Thyroid gland (tissue), 4 donors: ENCODE data around the gene PPP1R12B. TPM values are rescaled to one million over a fixed set of nuclear protein-coding genes. Genes with fewer than 3 reads are reported as not detected.

ENCODE experiments used
- DNase-seq, 2 donors: peaks; one replicate each; pipeline ENCODE4 v3.0.0-alpha.2; 2019
- H3K27ac ChIP-seq, 3 donors: fragments of 200-600 bp; sonication (generic); 1 replicate in 2 of 3; 2 replicates in 1 of 3; pipeline ENCODE4 v1.5.1; 2016 to 2019; ENCODE audit warnings: mild to moderate bottlenecking in 1 of 3, moderate library complexity in 1 of 3
- H3K27me3 ChIP-seq: fragments of 200-600 bp; sonication (generic); one replicate; pipeline ENCODE4 v1.5.1; 2019
- H3K36me3 ChIP-seq, 2 donors: fragments of 200-600 bp; sonication (generic); one replicate each; pipeline ENCODE4 v1.5.1; 2016 to 2019
- H3K4me1 ChIP-seq, 2 donors: fragments of 200-600 bp; sonication (generic); one replicate each; pipeline ENCODE4 v1.5.1; 2017 to 2019
- H3K4me3 ChIP-seq, 3 donors: fragments of 200-600 bp; sonication (generic); replicated peaks in 1 of 3; 1 replicate in 2 of 3; 2 replicates in 1 of 3; pipeline ENCODE4 v1.5.1; 2016; ENCODE audit warnings: mild to moderate bottlenecking in 1 of 3
- H3K9me3 ChIP-seq: fragments of 200-600 bp; sonication (generic); one replicate; pipeline ENCODE4 v1.5.1; 2017
- POLR2A ChIP-seq, 2 donors: fragments of 450-650 bp; IDR thresholded peaks; one replicate each; pipeline ENCODE4 v1.6.1; 2017; ENCODE audit warnings: antibody characterized with exemption in 2 of 2, mild to moderate bottlenecking in 2 of 2, moderate library complexity in 1 of 2
- WGBS, 2 donors: methylation state at CpG; one replicate each; pipeline ENCODE4 v1.1.5; 2017; 5-methylcytosine and 5-hydroxymethylcytosine counted together
- intact Hi-C: fragments of 100-400 bp; cut with DNase I; formaldehyde crosslinking; loops from one replicate; pipeline ENCODE4 v1.15.1; 2023
- total RNA-seq, 4 donors: library from RNA; depleted of rRNA; stranded (reverse); fragments of >200 nt; gene quantifications; one replicate each; pipeline ENCODE4 v1.2.3, GENCODE V29; 2016
- TF ChIP-seq, protein P1 (sequence below), 6 experiments: fragments of 200-600 bp in 3 of 6; fragments of 450-650 bp in 3 of 6; sonication (generic) in 3 of 6; IDR thresholded peaks; one replicate each; pipeline ENCODE4 v1.5.1; 2016 to 2019; ENCODE audit warnings: antibody characterized with exemption in 6 of 6, mild to moderate bottlenecking in 2 of 6, inconsistent platforms in 1 of 6, moderate library complexity in 1 of 6

PPP1R12B gene, protein sequence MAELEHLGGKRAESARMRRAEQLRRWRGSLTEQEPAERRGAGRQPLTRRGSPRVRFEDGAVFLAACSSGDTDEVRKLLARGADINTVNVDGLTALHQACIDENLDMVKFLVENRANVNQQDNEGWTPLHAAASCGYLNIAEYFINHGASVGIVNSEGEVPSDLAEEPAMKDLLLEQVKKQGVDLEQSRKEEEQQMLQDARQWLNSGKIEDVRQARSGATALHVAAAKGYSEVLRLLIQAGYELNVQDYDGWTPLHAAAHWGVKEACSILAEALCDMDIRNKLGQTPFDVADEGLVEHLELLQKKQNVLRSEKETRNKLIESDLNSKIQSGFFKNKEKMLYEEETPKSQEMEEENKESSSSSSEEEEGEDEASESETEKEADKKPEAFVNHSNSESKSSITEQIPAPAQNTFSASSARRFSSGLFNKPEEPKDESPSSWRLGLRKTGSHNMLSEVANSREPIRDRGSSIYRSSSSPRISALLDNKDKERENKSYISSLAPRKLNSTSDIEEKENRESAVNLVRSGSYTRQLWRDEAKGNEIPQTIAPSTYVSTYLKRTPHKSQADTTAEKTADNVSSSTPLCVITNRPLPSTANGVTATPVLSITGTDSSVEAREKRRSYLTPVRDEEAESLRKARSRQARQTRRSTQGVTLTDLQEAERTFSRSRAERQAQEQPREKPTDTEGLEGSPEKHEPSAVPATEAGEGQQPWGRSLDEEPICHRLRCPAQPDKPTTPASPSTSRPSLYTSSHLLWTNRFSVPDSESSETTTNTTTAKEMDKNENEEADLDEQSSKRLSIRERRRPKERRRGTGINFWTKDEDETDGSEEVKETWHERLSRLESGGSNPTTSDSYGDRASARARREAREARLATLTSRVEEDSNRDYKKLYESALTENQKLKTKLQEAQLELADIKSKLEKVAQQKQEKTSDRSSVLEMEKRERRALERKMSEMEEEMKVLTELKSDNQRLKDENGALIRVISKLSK
- total RNA-seq: 10 to 100 TPM; 34.9 to 48.5 (median 41.3) TPM

- TF ChIP-seq, protein P1, sequence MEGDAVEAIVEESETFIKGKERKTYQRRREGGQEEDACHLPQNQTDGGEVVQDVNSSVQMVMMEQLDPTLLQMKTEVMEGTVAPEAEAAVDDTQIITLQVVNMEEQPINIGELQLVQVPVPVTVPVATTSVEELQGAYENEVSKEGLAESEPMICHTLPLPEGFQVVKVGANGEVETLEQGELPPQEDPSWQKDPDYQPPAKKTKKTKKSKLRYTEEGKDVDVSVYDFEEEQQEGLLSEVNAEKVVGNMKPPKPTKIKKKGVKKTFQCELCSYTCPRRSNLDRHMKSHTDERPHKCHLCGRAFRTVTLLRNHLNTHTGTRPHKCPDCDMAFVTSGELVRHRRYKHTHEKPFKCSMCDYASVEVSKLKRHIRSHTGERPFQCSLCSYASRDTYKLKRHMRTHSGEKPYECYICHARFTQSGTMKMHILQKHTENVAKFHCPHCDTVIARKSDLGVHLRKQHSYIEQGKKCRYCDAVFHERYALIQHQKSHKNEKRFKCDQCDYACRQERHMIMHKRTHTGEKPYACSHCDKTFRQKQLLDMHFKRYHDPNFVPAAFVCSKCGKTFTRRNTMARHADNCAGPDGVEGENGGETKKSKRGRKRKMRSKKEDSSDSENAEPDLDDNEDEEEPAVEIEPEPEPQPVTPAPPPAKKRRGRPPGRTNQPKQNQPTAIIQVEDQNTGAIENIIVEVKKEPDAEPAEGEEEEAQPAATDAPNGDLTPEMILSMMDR (IDR thresholded peaks at IDR 0.05): peak in 1 of 6 experiments; percentile 7
- TF ChIP-seq POLR2A (IDR thresholded peaks at IDR 0.05): peak; percentile 32 to 90
- 0% methylated on average over 15 to 29 of the region's 60 CpGs for WGBS, 2 donors
- Histone ChIP-seq H3K4me1 (peaks cover 11 to 17% of the 10 kb centered on the region in 2 donors), H3K27me3 (no peaks in the 10 kb centered on the region), H3K36me3 (no peaks in the 10 kb centered on the region), H3K4me3 (peak within 1 kb of the TSS; percentile 55 to 86 (median 86)), H3K27ac (peak within 1 kb of the TSS; percentile 74 to 84 (median 75)), H3K9me3 (no peaks in the 10 kb centered on the region)
- DNase-seq: peak; percentile 99
- intact Hi-C loops: loop anchor here (10.0 kb wide), 1 partner anchor 366 kb away; the partner anchor contains the start of gene SYT2
Measured at GRCh38 chr1:202348509-202349205, at the start of gene PPP1R12B. Gene PPP1R12B, plus strand, starts transcription at chr1:202348699. Its CDS starts 153 bp downstream, at chr1:202348852.

GRCh38 chr1:202302166-202302565 lies 46.3 kb upstream of the PPP1R12B start:
- no peak for DNase-seq
- Histone ChIP-seq H3K4me1 (no peaks in the 10 kb centered on the region), H3K27me3 (no peaks in the 10 kb centered on the region), H3K36me3 (no peaks in the 10 kb centered on the region), H3K27ac (no peak overlapping the region), H3K9me3 (no peaks in the 10 kb centered on the region), H3K4me3 (no peak overlapping the region)
- no peak for TF ChIP-seq POLR2A (IDR thresholded peaks at IDR 0.05)
- TF ChIP-seq, protein P1 (IDR thresholded peaks at IDR 0.05): no peak
- WGBS, 2 donors: 97 to 99% methylated on average over 9 of the region's 9 CpGs
- intact Hi-C loops: no loop called here

- Histone ChIP-seq H3K36me3 (no peaks in the 10 kb centered on the region), H3K9me3 (no peaks in the 10 kb centered on the region), H3K27me3 (no peaks in the 10 kb centered on the region), H3K4me1 (no peaks in the 10 kb centered on the region), H3K27ac (no peak overlapping the region), H3K4me3 (no peak overlapping the region)
- DNase-seq: no peak
- TF ChIP-seq, protein P1 (IDR thresholded peaks at IDR 0.05): no peak
- no peak for TF ChIP-seq POLR2A (IDR thresholded peaks at IDR 0.05)
- 75 to 81% methylated on average over 9 of the region's 9 CpGs for whole genome bisulfite sequencing, 2 donors
- intact Hi-C loops: no loop called here
Measured at GRCh38 chr1:202304375-202304774, 44.1 kb upstream of the PPP1R12B start.

- Histone ChIP-seq H3K36me3 (no peaks in the 10 kb centered on the region), H3K27me3 (no peaks in the 10 kb centered on the region), H3K27ac (no peak overlapping the region), H3K4me3 (no peak overlapping the region), H3K4me1 (no peaks in the 10 kb centered on the region), H3K9me3 (no peaks in the 10 kb centered on the region)
- no peak for DNase-seq
- TF ChIP-seq POLR2A (IDR thresholded peaks at IDR 0.05): no peak
- TF ChIP-seq, protein P1 (IDR thresholded peaks at IDR 0.05): no peak
- intact Hi-C loops: no loop called here
- 58 to 70% methylated on average over 1 of the region's 1 CpG for WGBS, 2 donors
Measured at GRCh38 chr1:202305168-202305567, 43.3 kb upstream of the PPP1R12B start.
